Neural progenitor cell (in vitro differentiated cells): ENCODE results near the gene PLIN5. TPM values are rescaled to one million over a fixed set of nuclear protein-coding genes. Genes with fewer than 3 reads are reported as not detected.
A peak's percentile ranks its signal among the peaks of the same experiment; 100 is the strongest.

Source experiments
- DNase-seq: peaks from one replicate; pipeline ENCODE4 v3.0.0-alpha.2; 2016; ENCODE audit warnings: low spot score
- H2AFZ ChIP-seq: fragments of 200-600 bp; sonication (generic); replicated peaks from 2 replicates; pipeline ENCODE4 v1.6.1; 2016; ENCODE audit warnings: antibody characterized with exemption
- H3F3A ChIP-seq: fragments of 200-600 bp; sonication (generic); 2 replicates; pipeline ENCODE4 v1.6.1; 2016; ENCODE audit warnings: antibody characterized with exemption, low read depth
- H3K27ac ChIP-seq: fragments of 200-600 bp; sonication (generic); 2 replicates; pipeline ENCODE4 v1.5.1; 2016; ENCODE audit warnings: mild to moderate bottlenecking
- H3K27me3 ChIP-seq: fragments of 200-600 bp; sonication (generic); 2 replicates; pipeline ENCODE4 v1.6.1; 2016; ENCODE audit warnings: mild to moderate bottlenecking, moderate library complexity
- H3K36me3 ChIP-seq: fragments of 200-600 bp; sonication (generic); 2 replicates; pipeline ENCODE4 v1.5.1; 2016
- H3K4me1 ChIP-seq: fragments of 200-600 bp; sonication (generic); 2 replicates; pipeline ENCODE4 v1.6.1; 2016; ENCODE audit warnings: mixed run types
- H3K4me2 ChIP-seq: fragments of 200-600 bp; sonication (generic); 2 replicates; pipeline ENCODE4 v1.6.1; 2016
- H3K4me3 ChIP-seq: fragments of 200-600 bp; sonication (generic); 2 replicates; pipeline ENCODE4 v1.5.1; 2016
- H3K79me2 ChIP-seq: fragments of 200-600 bp; sonication (generic); 2 replicates; pipeline ENCODE4 v1.6.1; 2016; ENCODE audit warnings: low read depth
- H3K9ac ChIP-seq: fragments of 200-600 bp; sonication (generic); 2 replicates; pipeline ENCODE4 v1.6.1; 2016
- H3K9me3 ChIP-seq: fragments of 200-600 bp; sonication (generic); 2 replicates; pipeline ENCODE4 v1.5.1; 2016; ENCODE audit warnings: low read depth
- H4K20me1 ChIP-seq: fragments of 200-600 bp; sonication (generic); 2 replicates; pipeline ENCODE4 v1.6.1; 2016; ENCODE audit warnings: low read depth
- H3K27ac Mint-ChIP-seq: 3 replicates; pipeline ENCODE4 v1.8.0; 2021; ENCODE audit warnings: mixed read lengths
- H3K27me3 Mint-ChIP-seq: 2 replicates; pipeline ENCODE4 v1.8.0; 2022; ENCODE audit warnings: low read depth, mild to moderate bottlenecking, inconsistent platforms, moderate library complexity, mixed read lengths; ENCODE audit not compliant: insufficient read depth
- H3K36me3 Mint-ChIP-seq: 3 replicates; pipeline ENCODE4 v1.8.0; 2021; ENCODE audit warnings: mixed read lengths
- H3K4me1 Mint-ChIP-seq: 3 replicates; pipeline ENCODE4 v1.8.0; 2021; ENCODE audit warnings: mixed read lengths
- H3K4me3 Mint-ChIP-seq: 3 replicates; pipeline ENCODE4 v1.8.0; 2021; ENCODE audit warnings: mild to moderate bottlenecking, moderate library complexity, mixed read lengths
- H3K9me3 Mint-ChIP-seq: 3 replicates; pipeline ENCODE4 v1.8.0; 2020; ENCODE audit warnings: mixed read lengths
- CTCF ChIP-seq: fragments of 200-600 bp; sonication (generic); IDR thresholded peaks from 2 replicates; pipeline ENCODE4 v1.5.1; 2017; ENCODE audit warnings: antibody characterized with exemption, mild to moderate bottlenecking
- EZH2 ChIP-seq: fragments of 200-600 bp; sonication (generic); IDR thresholded peaks from 2 replicates; pipeline ENCODE4 v1.6.1; 2017; ENCODE audit warnings: antibody characterized with exemption, mild to moderate bottlenecking, moderate library complexity
- EZH2phosphoT487 ChIP-seq: fragments of 200-600 bp; sonication (generic); IDR thresholded peaks from 2 replicates; pipeline ENCODE4 v1.6.1; 2017; ENCODE audit warnings: antibody characterized with exemption
- total RNA-seq: library from RNA; depleted of rRNA; stranded (reverse); fragments of >200 nt; gene quantifications from 2 replicates; pipeline ENCODE4 v1.2.3, GENCODE V29; 2015; ENCODE audit warnings: low replicate concordance

Gene PLIN5
- total RNA-seq, 1 donor from 2014 or later = 1.2 TPM

GRCh38 chr19:4496304-4496703 lies 38.7 kb downstream of the PLIN5 start:
- Mint-ChIP-seq H3K4me3 (no peak overlapping the region), H3K36me3 (peaks cover 2% of the 10 kb centered on the region), H3K27ac (no peak overlapping the region), H3K27me3 (peaks cover 3% of the 10 kb centered on the region), H3K9me3 (no peaks in the 10 kb centered on the region), H3K4me1 (no peaks in the 10 kb centered on the region)
- H3K4me3 ChIP-seq = no peak overlapping the region
- no peak overlapping the region for H3K27ac ChIP-seq
- H3K36me3 ChIP-seq = no peaks in the 10 kb centered on the region
- TF ChIP-seq CTCF (no peak), EZH2 (no peak), EZH2phosphoT487 (no peak)
- DNase-seq = no peak
- H3K27me3 ChIP-seq = no peaks in the 10 kb centered on the region
- H3K4me2 ChIP-seq = no peak overlapping the region
- H3K9ac ChIP-seq = no peak overlapping the region
- H3K9me3 ChIP-seq = no peaks in the 10 kb centered on the region
- H2AFZ ChIP-seq = no peak overlapping the region
- no peaks in the 10 kb centered on the region for H3K4me1 ChIP-seq
- no peaks in the 10 kb centered on the region for H3K79me2 ChIP-seq
- peaks cover 4% of the 10 kb centered on the region for H3F3A ChIP-seq
- peaks cover 3% of the 10 kb centered on the region for H4K20me1 ChIP-seq

- Histone ChIP-seq H3K27ac (no peak overlapping the region), H3K9me3 (no peaks in the 10 kb centered on the region), H3K9ac (no peak overlapping the region), H2AFZ (no peak overlapping the region), H3K4me2 (no peak overlapping the region), H3F3A (peaks cover 4% of the 10 kb centered on the region), H3K36me3 (no peaks in the 10 kb centered on the region), H3K4me1 (no peaks in the 10 kb centered on the region), H3K79me2 (no peaks in the 10 kb centered on the region), H3K27me3 (no peaks in the 10 kb centered on the region), H3K4me3 (no peak overlapping the region), H4K20me1 (peaks cover 3% of the 10 kb centered on the region)
- Mint-ChIP-seq H3K27ac (no peak overlapping the region), H3K27me3 (peaks cover 3% of the 10 kb centered on the region), H3K4me3 (no peak overlapping the region), H3K9me3 (no peaks in the 10 kb centered on the region), H3K4me1 (no peaks in the 10 kb centered on the region), H3K36me3 (peaks cover 4% of the 10 kb centered on the region)
- no peak for DNase-seq
- no peak for TF ChIP-seq EZH2phosphoT487
Observed at GRCh38 chr19:4495471-4495870, 39.6 kb downstream of the PLIN5 start.

GRCh38 chr19:4494691-4495064 lies 40.3 kb downstream of the PLIN5 start:
- no peak for DNase-seq
- no peak overlapping the region for H3K4me3 ChIP-seq
- H3K79me2 ChIP-seq = no peaks in the 10 kb centered on the region
- Mint-ChIP-seq H3K4me3 (no peak overlapping the region), H3K27ac (peak overlapping the region; percentile 14), H3K27me3 (peaks cover 3% of the 10 kb centered on the region), H3K4me1 (no peaks in the 10 kb centered on the region), H3K9me3 (no peaks in the 10 kb centered on the region), H3K36me3 (peaks cover 10% of the 10 kb centered on the region)
- H3K36me3 ChIP-seq = no peaks in the 10 kb centered on the region
- TF ChIP-seq EZH2 (no peak), CTCF (no peak), EZH2phosphoT487 (no peak)
- no peak overlapping the region for H3K27ac ChIP-seq
- no peak overlapping the region for H3K4me2 ChIP-seq
- no peaks in the 10 kb centered on the region for H3K9me3 ChIP-seq
- no peak overlapping the region for H2AFZ ChIP-seq
- H3F3A ChIP-seq = peaks cover 4% of the 10 kb centered on the region
- no peak overlapping the region for H3K9ac ChIP-seq
- peaks cover 3% of the 10 kb centered on the region for H4K20me1 ChIP-seq
- no peaks in the 10 kb centered on the region for H3K27me3 ChIP-seq
- H3K4me1 ChIP-seq = no peaks in the 10 kb centered on the region

GRCh38 chr19:4493929-4494690 lies 40.9 kb downstream of the PLIN5 start:
- DNase-seq = no peak
- Histone ChIP-seq H3K79me2 (no peaks in the 10 kb centered on the region), H3F3A (peaks cover 4% of the 10 kb centered on the region)

More at GRCh38 chr19:4493929-4494690, 40.9 kb downstream of the PLIN5 start:
- H3K4me2 ChIP-seq = no peak overlapping the region
- Mint-ChIP-seq H3K4me1 (no peaks in the 10 kb centered on the region), H3K9me3 (no peaks in the 10 kb centered on the region), H3K27me3 (peaks cover 3% of the 10 kb centered on the region), H3K36me3 (peaks cover 11% of the 10 kb centered on the region), H3K27ac (no peak overlapping the region), H3K4me3 (no peak overlapping the region)
- no peak overlapping the region for H3K4me3 ChIP-seq
- H3K36me3 ChIP-seq = no peaks in the 10 kb centered on the region
- H3K4me1 ChIP-seq = no peaks in the 10 kb centered on the region
- no peak overlapping the region for H3K27ac ChIP-seq
- no peaks in the 10 kb centered on the region for H3K9me3 ChIP-seq
- H3K27me3 ChIP-seq = no peaks in the 10 kb centered on the region
- no peak overlapping the region for H2AFZ ChIP-seq
- no peak for TF ChIP-seq CTCF
- TF ChIP-seq EZH2phosphoT487 = no peak
- no peak for TF ChIP-seq EZH2
- H4K20me1 ChIP-seq = peaks cover 3% of the 10 kb centered on the region
- H3K9ac ChIP-seq = no peak overlapping the region
